ENCODE measurements around the gene SGTB.

GRCh38 chr5:65672796-65673195 lies 49.1 kb downstream of the SGTB start:
- TF ChIP-seq CTCF (IDR thresholded peaks at IDR 0.05) = no peak
- TF ChIP-seq POLR2A (IDR thresholded peaks at IDR 0.05) = no peak
